Measurements from ENCODE around the gene ZNF540. TPM values are rescaled to one million over a fixed set of nuclear protein-coding genes. Genes with fewer than 3 reads are reported as not detected.
A peak's percentile ranks its signal among the peaks of the same experiment; 100 is the strongest.

The ZNF540 gene
- total and polyA plus RNA-seq, 2 of the 8 experiments (the other 6 are each of a cell fraction or from before 2014, with no cell fraction given), result 0.15 to 0.17 TPM

- no peaks in the 10 kb centered on the region for H3K79me1 ChIP-seq (ENCODE audit: low read depth, low read length)
- peaks cover 9 to 14% of the 10 kb centered on the region in 2 experiments for H3K9me3 ChIP-seq (ENCODE audit: insufficient read depth in 2 of 2, low read depth in 1 of 2, low read length in 1 of 2)
- H3K18ac ChIP-seq (ENCODE audit: extremely low read depth, low read length), result 0 out of 2 replicates have a peak overlapping the region, but pooled peaks have one; percentile 24
- 15% methylated on average over 9 of the region's 9 CpGs; no CpG with 5 or more reads in 1 of the 2 experiments for WGBS, 2 experiments (ENCODE audit: extremely low coverage in 1 of 2, insufficient coverage in 1 of 2, insufficient read length in 1 of 2, insufficient replicate concordance in 2 of 2, low coverage in 1 of 2, low lambda C conversion rate in 2 of 2, missing lambda C conversion rate in 1 of 2)
- H3K9ac ChIP-seq (replicated peaks in 1 of 4; ENCODE audit: extremely low read depth in 1 of 4, low read depth in 3 of 4, low read length in 3 of 4), result peak overlapping the region in 3 of 4 experiments; percentile 70 to 80 (median 76); a peak in 5 of 7 replicates
- no peaks in the 10 kb centered on the region for H4K20me1 ChIP-seq (replicated peaks in 1 of 2; ENCODE audit: control insufficient read depth in 1 of 2, insufficient read depth in 2 of 2, low read length in 2 of 2)
- no peak overlapping the region for H2BK12ac ChIP-seq (ENCODE audit: low read depth, low read length)
- H3K4me1 ChIP-seq (replicated peaks in 1 of 4; ENCODE audit: control insufficient read depth in 3 of 4, insufficient read depth in 4 of 4, low read length in 3 of 4), result peaks cover 0 to 2% (median 0%) of the 10 kb centered on the region in 4 experiments; a peak in 4 of 7 replicates
- H2BK15ac ChIP-seq (ENCODE audit: low read length), result no peak overlapping the region
- H3K79me2 ChIP-seq (ENCODE audit: control insufficient read depth in 1 of 2, insufficient read depth in 2 of 2, low read length in 2 of 2), result no peaks in the 10 kb centered on the region
- H2BK5ac ChIP-seq (ENCODE audit: low read depth, low read length), result peak overlapping the region; percentile 84; the same call in 1 of the 2 replicates
- H3K23ac ChIP-seq (ENCODE audit: insufficient read length), result no peak overlapping the region
- peak overlapping the region; percentile 60 for H3K56ac ChIP-seq (replicated peaks; ENCODE audit: insufficient read length, low read depth, low read length)
- no peak overlapping the region for H2BK20ac ChIP-seq (ENCODE audit: low read length)
- H2AFZ ChIP-seq (ENCODE audit: low read length), result peak overlapping the region; percentile 92
- H3K4me3 ChIP-seq (ENCODE audit: extremely low read depth in 1 of 4, insufficient read depth in 2 of 4, low read depth in 3 of 4, low read length in 4 of 4), result peak overlapping the region; percentile 64 to 82 (median 76)
- H3K27ac ChIP-seq (ENCODE audit: low read depth, low read length), result peak overlapping the region; percentile 78
- no peak overlapping the region for H3K4ac ChIP-seq (replicated peaks; ENCODE audit: insufficient read length, low read depth, low read length)
- H3K14ac ChIP-seq (ENCODE audit: insufficient read length), result no peak overlapping the region
- POLR2A ChIA-PET (ENCODE audit: partially characterized antibody), result interaction anchor here (1.3 to 2.4 kb wide), 8 partner anchors 10 to 259 kb away, joined by 3 to 18 read pairs (median 6); partner anchors contain the start of genes ZFP30, ZNF527, ZNF569 and ZNF793
- H2BK120ac ChIP-seq (replicated peaks; ENCODE audit: low read depth, low read length), result no peak overlapping the region
- DNase-seq (ENCODE audit: low read depth in 1 of 2, low spot score in 2 of 2), result no peak
- H2AK5ac ChIP-seq (ENCODE audit: low read depth, low read length), result no peak overlapping the region
- peak overlapping the region; percentile 77 to 99 for H3K4me2 ChIP-seq (ENCODE audit: insufficient read depth in 1 of 2, low read depth in 2 of 2, low read length in 2 of 2)
- peaks cover 0 to 6% (median 0%) of the 10 kb centered on the region in 4 experiments; a peak in 1 of 8 replicates for H3K36me3 ChIP-seq (ENCODE audit: control insufficient read depth in 2 of 4, insufficient read depth in 4 of 4, low read length in 3 of 4)
- no peak overlapping the region for H4K91ac ChIP-seq (replicated peaks; ENCODE audit: insufficient read length, low read length)
- 0 out of 2 replicates have a peak overlapping the region, but pooled peaks have one; percentile 83 for H4K8ac ChIP-seq (ENCODE audit: extremely low read depth, insufficient read depth, low read length)
- TF ChIP-seq ATF3 (IDR thresholded peaks at IDR 0.05; ENCODE audit: insufficient read depth, low read depth, low read length) (0 out of 2 replicates have a peak, but pooled peaks have one; percentile 4), SIN3A (conservative IDR thresholded peaks at IDR 0.05 in 1 of 2, IDR thresholded peaks at IDR 0.05 in 1 of 2; ENCODE audit: low read depth in 1 of 2, low read length in 2 of 2) (0 out of 4 replicates have a peak, but pooled peaks of 1 of the 2 experiments have one; percentile 5), SUZ12 (IDR thresholded peaks at IDR 0.05; ENCODE audit: low read length) (no peak)
- CTCF ChIA-PET (ENCODE audit: partially characterized antibody), result interaction anchor here (0.6 to 3.6 kb wide), 3 partner anchors 9 to 68 kb away, joined by 3 to 14 read pairs (median 4); no protein-coding TSS in a partner anchor
- peaks cover 0 to 4% (median 0%) of the 10 kb centered on the region in 4 experiments; a peak in 1 of 7 replicates for H3K27me3 ChIP-seq (replicated peaks in 1 of 4; ENCODE audit: control insufficient read depth in 3 of 4, extremely low read depth in 1 of 4, insufficient read depth in 3 of 4, low read length in 3 of 4)
- peaks cover 7% of the 10 kb centered on the region for H3K23me2 ChIP-seq (ENCODE audit: low read depth, low read length)
- H4K5ac ChIP-seq (ENCODE audit: insufficient read length, low read depth, low read length), result no peak overlapping the region
- no peak for FAIRE-seq
Observed at GRCh38 chr19:37593996-37594303, 726 bp upstream of the ZNF540 start.

Data from H1 (cell line).